OCI-LY3 (cell line): ENCODE measurements around the gene NUDT7.

ENCODE experiments used
- H2AFZ ChIP-seq: fragments of 200-600, 300-600 bp; shearing (Covaris generic); 2 replicates; pipeline ENCODE4 v1.6.0; 2014; ENCODE audit warnings: antibody characterized with exemption, low read depth, low read length
- H3K27ac ChIP-seq: fragments of 200-600, 300-600 bp; sonication (generic); 2 replicates; pipeline ENCODE4 v1.5.1; 2014; ENCODE audit warnings: mild to moderate bottlenecking, low read length, moderate library complexity, mixed read lengths
- H3K27me3 ChIP-seq: fragments of 200-600, 300-600 bp; sonication (generic); 2 replicates; pipeline ENCODE4 v1.6.1; 2014; ENCODE audit warnings: low read depth, low read length, mixed read lengths
- H3K36me3 ChIP-seq: fragments of 200-600, 300-600 bp; sonication (generic); replicated peaks from 2 replicates; pipeline ENCODE3; 2014; ENCODE audit warnings: low read depth, low read length, mixed read lengths
- H3K4me1 ChIP-seq: fragments of 300-600, 200-600 bp; sonication (generic); 2 replicates; pipeline ENCODE4 v1.6.1; 2014; ENCODE audit warnings: low read length, mixed read lengths
- H3K4me2 ChIP-seq: fragments of 200-600, 300-600 bp; sonication (generic); 2 replicates; pipeline ENCODE4 v1.6.1; 2014; ENCODE audit warnings: low read length, mixed read lengths
- H3K4me3 ChIP-seq: fragments of 300-600, 200-600 bp; sonication (generic); 2 replicates; pipeline ENCODE4 v1.5.1; 2014; ENCODE audit warnings: antibody characterized with exemption, mild to moderate bottlenecking, low read length, moderate library complexity
- H3K79me2 ChIP-seq: fragments of 300-600, 200-600 bp; shearing (Covaris generic); 2 replicates; pipeline ENCODE4 v1.6.1; 2014; ENCODE audit warnings: mild to moderate bottlenecking, low read length, mixed read lengths
- H3K9ac ChIP-seq: fragments of 300-600, 200-600 bp; shearing (Covaris generic); 2 replicates; pipeline ENCODE4 v1.6.0; 2014; ENCODE audit warnings: mild to moderate bottlenecking, low read length, moderate library complexity
- H3K9me3 ChIP-seq: fragments of 200-600, 300-600 bp; shearing (Covaris generic); 2 replicates; pipeline ENCODE4 v1.6.1; 2014; ENCODE audit warnings: low read length, mixed read lengths; ENCODE audit not compliant: insufficient read depth
- H4K20me1 ChIP-seq: fragments of 200-600, 300-600 bp; sonication (generic); 2 replicates; pipeline ENCODE4 v1.6.1; 2016; ENCODE audit warnings: low read length, mixed read lengths; ENCODE audit not compliant: insufficient read depth
- CTCF ChIP-seq: fragments of 200-600, 300-600 bp; sonication (generic); IDR thresholded peaks from 2 replicates; pipeline ENCODE4 v1.5.1; 2014; ENCODE audit warnings: antibody characterized with exemption, low read length, low read depth
- EZH2phosphoT487 ChIP-seq: fragments of 200-600 bp; shearing (Covaris generic); IDR thresholded peaks from 2 replicates; pipeline ENCODE4 v1.6.1; 2018; ENCODE audit warnings: antibody characterized with exemption, mixed run types, low read depth

The NUDT7 gene

GRCh38 chr16:77789085-77790008 is 67.0 kb downstream of the NUDT7 start:
- Histone ChIP-seq H3K9ac (no peak overlapping the region), H3K36me3 (no peaks in the 10 kb centered on the region), H2AFZ (no peak overlapping the region), H4K20me1 (no peaks in the 10 kb centered on the region), H3K79me2 (no peaks in the 10 kb centered on the region), H3K4me1 (no peaks in the 10 kb centered on the region), H3K9me3 (no peaks in the 10 kb centered on the region), H3K27ac (no peak overlapping the region), H3K4me2 (no peak overlapping the region), H3K27me3 (peaks cover 17% of the 10 kb centered on the region), H3K4me3 (no peak overlapping the region)
- TF ChIP-seq EZH2phosphoT487 (no peak), CTCF (no peak)

DNA sequence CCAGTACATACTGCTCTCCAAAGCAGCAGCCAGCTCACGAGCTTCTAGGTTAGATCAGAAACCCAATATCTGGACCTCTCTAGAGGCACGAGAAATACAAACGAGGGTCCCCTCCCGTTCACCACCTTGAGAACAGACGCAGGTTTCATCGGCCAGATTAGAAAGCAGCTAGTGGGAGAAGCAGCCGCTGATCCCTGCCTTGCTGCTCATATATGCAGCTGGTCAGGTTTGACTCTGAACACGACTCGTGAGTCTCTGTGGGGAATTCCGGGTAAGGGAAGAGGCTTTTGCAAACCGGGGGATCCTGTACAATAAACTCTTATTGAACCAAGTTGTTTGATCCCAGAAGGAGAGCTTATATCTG is 67.7 kb downstream of the NUDT7 start:
- Histone ChIP-seq H4K20me1 (no peaks in the 10 kb centered on the region), H3K36me3 (no peaks in the 10 kb centered on the region), H3K9me3 (no peaks in the 10 kb centered on the region), H3K9ac (no peak overlapping the region), H3K4me2 (no peak overlapping the region), H3K4me1 (no peaks in the 10 kb centered on the region), H2AFZ (no peak overlapping the region), H3K79me2 (no peaks in the 10 kb centered on the region), H3K4me3 (no peak overlapping the region), H3K27ac (no peak overlapping the region), H3K27me3 (peaks cover 21% of the 10 kb centered on the region)
- TF ChIP-seq EZH2phosphoT487: no peak
- no peak for TF ChIP-seq CTCF

- Histone ChIP-seq H3K4me2 (no peak overlapping the region), H2AFZ (no peak overlapping the region), H3K36me3 (no peaks in the 10 kb centered on the region), H3K27ac (no peak overlapping the region), H3K9me3 (no peaks in the 10 kb centered on the region), H3K4me3 (no peak overlapping the region), H4K20me1 (no peaks in the 10 kb centered on the region), H3K79me2 (no peaks in the 10 kb centered on the region), H3K27me3 (peaks cover 22% of the 10 kb centered on the region), H3K9ac (no peak overlapping the region), H3K4me1 (no peaks in the 10 kb centered on the region)
- no peak for TF ChIP-seq EZH2phosphoT487
- no peak for TF ChIP-seq CTCF
Measured at GRCh38 chr16:77790912-77791311, 68.6 kb downstream of the NUDT7 start.
